AG04450 (cell line): ENCODE measurements around the gene ELK4. TPM values are rescaled to one million over a fixed set of nuclear protein-coding genes. Genes with fewer than 3 reads are reported as not detected.

Experiments
- CTCF ChIA-PET: fragments of 300-600, 350-600 bp; formaldehyde crosslinking; extraction: SDS; loops from one replicate; lab custom pipeline; 2022; ENCODE audit warnings: antibody characterized with exemption, inconsistent platforms; lab: Charles Lee
- POLR2A ChIA-PET: fragments of 350-600 bp; formaldehyde crosslinking; extraction: SDS; loops from one replicate; lab custom pipeline; 2021; ENCODE audit warnings: antibody characterized with exemption, inconsistent platforms; lab: Yijun Ruan, JAX
- DNase-seq: peaks from one replicate; pipeline ENCODE4 v3.0.0-alpha.2; 2011; ENCODE audit warnings: low read depth, low spot score
- H3K27ac ChIP-seq: one replicate; pipeline ENCODE4 v1.5.1; 2012; ENCODE audit warnings: low read depth, low read length, control low read depth
- H3K27me3 ChIP-seq: one replicate; pipeline ENCODE4 v1.6.0; 2012; ENCODE audit warnings: low read length; ENCODE audit not compliant: control insufficient read depth, insufficient read depth
- H3K4me3 ChIP-seq: 2 replicates; pipeline ENCODE4 v1.5.1; 2011; ENCODE audit warnings: mild to moderate bottlenecking, low read depth, low read length, control low read depth
- H3K9me3 ChIP-seq: 2 replicates; pipeline ENCODE4 v1.5.1; 2012; ENCODE audit warnings: low read length; ENCODE audit not compliant: control insufficient read depth, insufficient read depth
- polyA plus RNA-seq: library from polyadenylated mRNA; depleted of rRNA; stranded (reverse); fragments of >200 nt; gene quantifications from 2 replicates; pipeline ENCODE4 v1.2.3, GENCODE V29; 2011
- TF ChIP-seq, protein P1 (sequence below): IDR thresholded peaks from 2 replicates; pipeline ENCODE4 v1.5.1; 2011; ENCODE audit warnings: low read depth, low read length, control low read depth, inconsistent platforms

The ELK4 gene
- polyA plus RNA-seq, 1 experiment, result 8.6 TPM

DNA sequence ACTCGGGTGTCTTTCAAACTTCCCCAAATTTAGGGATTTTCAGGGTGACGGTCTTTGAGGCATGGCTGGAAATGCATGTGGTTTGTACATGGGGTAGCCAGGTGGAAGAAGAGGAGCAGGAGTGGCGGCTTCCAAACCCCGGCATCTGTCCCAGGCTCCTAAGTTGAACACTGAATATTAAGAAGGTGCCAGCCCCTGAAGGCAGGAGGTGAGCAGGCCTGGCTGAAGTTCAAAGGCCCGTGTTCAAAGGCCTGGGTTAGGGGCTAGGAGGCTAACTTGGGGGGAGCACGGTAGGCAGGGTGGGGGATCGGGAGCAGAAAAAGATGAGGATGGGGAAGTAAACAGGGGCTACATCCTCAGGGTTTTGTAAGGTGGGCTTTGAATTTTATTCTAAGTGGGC lies 42.8 kb downstream of the ELK4 start:
- CTCF ChIA-PET, result interaction anchor here (0.6 to 9.5 kb wide), 19 partner anchors 9 to 235 kb away, joined by 3 to 489 read pairs (median 6); partner anchors contain the start of gene ELK4
- peak overlapping the region; percentile 21 for H3K27ac ChIP-seq
- DNase-seq, result no peak
- no peaks in the 10 kb centered on the region for H3K9me3 ChIP-seq
- peaks cover 4% of the 10 kb centered on the region for H3K27me3 ChIP-seq
- TF ChIP-seq, protein P1, sequence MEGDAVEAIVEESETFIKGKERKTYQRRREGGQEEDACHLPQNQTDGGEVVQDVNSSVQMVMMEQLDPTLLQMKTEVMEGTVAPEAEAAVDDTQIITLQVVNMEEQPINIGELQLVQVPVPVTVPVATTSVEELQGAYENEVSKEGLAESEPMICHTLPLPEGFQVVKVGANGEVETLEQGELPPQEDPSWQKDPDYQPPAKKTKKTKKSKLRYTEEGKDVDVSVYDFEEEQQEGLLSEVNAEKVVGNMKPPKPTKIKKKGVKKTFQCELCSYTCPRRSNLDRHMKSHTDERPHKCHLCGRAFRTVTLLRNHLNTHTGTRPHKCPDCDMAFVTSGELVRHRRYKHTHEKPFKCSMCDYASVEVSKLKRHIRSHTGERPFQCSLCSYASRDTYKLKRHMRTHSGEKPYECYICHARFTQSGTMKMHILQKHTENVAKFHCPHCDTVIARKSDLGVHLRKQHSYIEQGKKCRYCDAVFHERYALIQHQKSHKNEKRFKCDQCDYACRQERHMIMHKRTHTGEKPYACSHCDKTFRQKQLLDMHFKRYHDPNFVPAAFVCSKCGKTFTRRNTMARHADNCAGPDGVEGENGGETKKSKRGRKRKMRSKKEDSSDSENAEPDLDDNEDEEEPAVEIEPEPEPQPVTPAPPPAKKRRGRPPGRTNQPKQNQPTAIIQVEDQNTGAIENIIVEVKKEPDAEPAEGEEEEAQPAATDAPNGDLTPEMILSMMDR, result no peak
- no peak overlapping the region for H3K4me3 ChIP-seq
- POLR2A ChIA-PET, result interaction anchor here (2.0 kb wide), 1 partner anchor 43 kb away, joined by 10 read pairs; the partner anchor contains the start of gene ELK4

DNA sequence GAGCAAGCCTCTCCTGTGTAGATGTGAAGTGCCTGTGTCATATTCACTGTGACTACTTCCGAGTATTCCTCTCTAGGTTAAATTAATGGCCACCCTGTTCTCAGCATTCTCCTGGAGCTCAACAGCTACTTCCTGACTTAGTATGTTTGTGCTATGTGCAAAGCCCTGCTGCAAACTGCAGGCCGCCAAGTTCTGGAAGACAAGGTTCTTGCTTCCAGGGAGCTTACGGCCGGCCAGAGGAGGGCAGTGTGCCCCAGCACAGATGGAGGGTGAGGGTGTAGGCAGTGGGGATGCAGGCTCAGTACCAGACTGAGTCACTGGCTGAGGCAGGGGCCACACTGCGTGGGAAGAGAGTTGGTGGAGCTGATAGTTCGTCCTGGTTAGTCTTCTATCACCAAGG lies 43.2 kb downstream of the ELK4 start:
- TF ChIP-seq, protein P1, result peak; percentile 75
- CTCF ChIA-PET, result interaction anchor here (0.6 to 9.5 kb wide), 26 partner anchors 9 to 957 kb away, joined by 3 to 489 read pairs (median 4); partner anchors contain the start of gene ELK4
- POLR2A ChIA-PET, result interaction anchor here (0.6 to 2.0 kb wide), 2 partner anchors 43 to 83 kb away, joined by 3 to 10 read pairs; partner anchors contain the start of gene ELK4
- Histone ChIP-seq H3K27ac (no peak overlapping the region), H3K4me3 (no peak overlapping the region), H3K27me3 (peaks cover 4% of the 10 kb centered on the region), H3K9me3 (no peaks in the 10 kb centered on the region)
- no peak for DNase-seq

DNA sequence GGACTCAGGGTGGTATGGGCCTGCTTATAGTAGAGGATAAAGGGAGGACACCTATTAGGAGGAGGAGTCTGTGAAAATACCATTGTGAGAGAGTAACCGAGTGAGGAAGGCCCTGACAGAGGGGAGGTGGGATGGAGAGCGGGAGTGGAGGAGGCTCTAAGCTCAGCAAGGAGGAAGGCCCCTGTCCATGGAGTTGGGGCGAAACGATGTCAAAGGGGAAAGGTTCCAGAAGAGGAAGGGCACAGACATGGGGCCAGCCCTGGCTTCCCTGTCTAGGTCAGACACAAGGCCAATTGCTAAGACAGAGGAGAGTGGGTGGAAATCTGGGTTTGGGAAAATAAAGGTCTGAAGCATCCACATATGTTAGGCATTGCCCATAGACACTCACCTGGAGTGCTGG lies 44.2 kb downstream of the ELK4 start:
- TF ChIP-seq, protein P1, result no peak
- CTCF ChIA-PET, result interaction anchor here (1.0 to 9.5 kb wide), 4 partner anchors 13 to 71 kb away, joined by 3 to 489 read pairs (median 42); no protein-coding TSS in a partner anchor

DNA sequence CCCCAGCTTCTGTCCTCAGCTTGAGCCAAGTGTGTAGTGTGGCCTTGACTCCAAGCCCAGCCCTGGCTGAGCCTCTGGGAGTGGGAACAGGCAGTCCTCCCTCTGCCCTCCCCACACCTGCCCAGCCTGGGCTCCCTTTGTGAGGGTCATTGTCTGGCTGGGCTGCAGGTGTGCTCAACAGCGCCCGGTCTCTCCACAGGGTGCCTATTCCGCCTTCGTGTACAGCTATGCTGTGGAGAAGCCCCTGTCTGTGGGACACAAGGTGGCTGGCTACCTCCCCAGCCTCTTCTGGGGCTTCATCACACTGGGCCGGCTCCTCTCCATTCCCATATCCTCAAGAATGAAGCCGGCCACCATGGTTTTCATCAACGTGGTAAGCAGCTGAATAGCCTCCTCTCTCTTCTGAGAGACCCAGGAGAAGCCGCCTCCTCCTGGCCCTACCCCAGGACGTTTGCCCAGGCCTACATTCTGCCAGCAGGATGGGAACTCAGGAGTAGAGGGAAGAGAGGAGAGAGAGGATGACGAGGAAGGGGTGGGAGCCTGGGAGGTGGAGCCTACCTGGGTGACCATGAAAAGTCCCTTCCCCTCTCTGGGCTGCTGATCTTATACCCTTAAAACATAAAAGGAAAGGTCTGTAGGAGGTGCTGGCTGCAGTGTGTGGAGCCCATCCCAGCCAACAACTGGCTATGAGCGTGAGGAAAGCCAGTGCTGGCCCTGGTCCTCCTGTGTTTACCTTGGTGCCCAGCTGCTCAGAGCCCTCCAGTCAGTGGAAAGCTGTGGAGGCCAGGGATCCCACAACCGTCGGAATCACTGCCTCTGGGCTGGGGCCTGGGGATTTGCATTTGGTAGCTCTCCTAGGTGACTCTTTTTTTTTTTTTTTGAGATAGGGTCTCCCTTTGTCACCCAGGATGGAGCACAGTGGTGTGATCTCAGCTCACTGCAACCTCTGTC lies 45.7 kb downstream of the ELK4 start:
- Histone ChIP-seq H3K27me3 (peaks cover 18% of the 10 kb centered on the region), H3K9me3 (no peaks in the 10 kb centered on the region), H3K4me3 (no peak overlapping the region), H3K27ac (no peak overlapping the region)
- CTCF ChIA-PET, result interaction anchor here (0.6 to 1.4 kb wide), 2 partner anchors 12 to 72 kb away, joined by 3 to 4 read pairs; no protein-coding TSS in a partner anchor
- DNase-seq, result no peak
- POLR2A ChIA-PET, result no interaction called here
- TF ChIP-seq, protein P1, result no peak

More for the DNA sequence above, 44.2 kb downstream of the ELK4 start:
- no peak for DNase-seq
- Histone ChIP-seq H3K27ac (no peak overlapping the region), H3K27me3 (peaks cover 11% of the 10 kb centered on the region), H3K9me3 (no peaks in the 10 kb centered on the region), H3K4me3 (no peak overlapping the region)
- POLR2A ChIA-PET, result no interaction called here
